ENCODE data around the gene HSP90B1.

DNA sequence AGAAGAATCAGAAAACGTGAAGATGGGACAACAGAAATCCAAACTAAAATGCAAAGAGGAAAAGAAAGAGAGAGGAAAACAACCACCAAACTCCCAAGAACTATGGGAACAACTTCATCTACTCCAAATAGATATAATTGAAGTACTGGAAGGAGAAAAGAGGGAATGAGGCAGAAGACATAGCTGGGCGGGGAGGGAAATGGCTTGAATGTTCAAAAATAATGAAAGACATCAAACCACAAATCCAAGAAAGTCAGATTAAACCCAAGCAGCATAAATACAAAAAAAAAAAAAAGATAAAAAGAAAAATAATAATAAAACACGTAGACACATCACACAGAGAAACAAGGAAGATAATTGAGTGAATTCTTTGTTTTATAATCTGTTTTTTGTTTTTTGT is 12.3 kb upstream of the HSP90B1 start:
- TF ChIP-seq, protein P1, sequence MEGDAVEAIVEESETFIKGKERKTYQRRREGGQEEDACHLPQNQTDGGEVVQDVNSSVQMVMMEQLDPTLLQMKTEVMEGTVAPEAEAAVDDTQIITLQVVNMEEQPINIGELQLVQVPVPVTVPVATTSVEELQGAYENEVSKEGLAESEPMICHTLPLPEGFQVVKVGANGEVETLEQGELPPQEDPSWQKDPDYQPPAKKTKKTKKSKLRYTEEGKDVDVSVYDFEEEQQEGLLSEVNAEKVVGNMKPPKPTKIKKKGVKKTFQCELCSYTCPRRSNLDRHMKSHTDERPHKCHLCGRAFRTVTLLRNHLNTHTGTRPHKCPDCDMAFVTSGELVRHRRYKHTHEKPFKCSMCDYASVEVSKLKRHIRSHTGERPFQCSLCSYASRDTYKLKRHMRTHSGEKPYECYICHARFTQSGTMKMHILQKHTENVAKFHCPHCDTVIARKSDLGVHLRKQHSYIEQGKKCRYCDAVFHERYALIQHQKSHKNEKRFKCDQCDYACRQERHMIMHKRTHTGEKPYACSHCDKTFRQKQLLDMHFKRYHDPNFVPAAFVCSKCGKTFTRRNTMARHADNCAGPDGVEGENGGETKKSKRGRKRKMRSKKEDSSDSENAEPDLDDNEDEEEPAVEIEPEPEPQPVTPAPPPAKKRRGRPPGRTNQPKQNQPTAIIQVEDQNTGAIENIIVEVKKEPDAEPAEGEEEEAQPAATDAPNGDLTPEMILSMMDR (IDR thresholded peaks at IDR 0.05; ENCODE audit: insufficient read depth, low read depth, low read length): no peak
- TF ChIP-seq EZH2 (IDR thresholded peaks at IDR 0.05; ENCODE audit: insufficient read depth, low read length): no peak
